Keratinocyte (primary cell): ENCODE measurements around the gene ZFP1.

Experiments used
- CTCF ChIP-seq, 3 experiments: IDR thresholded peaks in 1 of 3; conservative IDR thresholded peaks in 1 of 3; optimal IDR thresholded peaks in 1 of 3; 2 replicates in 2 of 3; 3 replicates in 1 of 3; pipeline versions ENCODE3 to v1.5.1; 2011; ENCODE audit warnings: low read length in 3 of 3, mild to moderate bottlenecking in 3 of 3, moderate library complexity in 2 of 3, control low read depth in 1 of 3, inconsistent platforms in 1 of 3; ENCODE audit not compliant: insufficient read depth in 2 of 3; ENCODE audit errors: extremely low read depth in 1 of 3
- EZH2 ChIP-seq: IDR thresholded peaks from one replicate; pipeline ENCODE4 v1.6.1; 2012; ENCODE audit warnings: inconsistent platforms, mild to moderate bottlenecking, low read length, moderate library complexity

- TF ChIP-seq CTCF (optimal IDR thresholded peaks at IDR 0.05 in 1 of 3, IDR thresholded peaks at IDR 0.05 in 1 of 3, conservative IDR thresholded peaks at IDR 0.05 in 1 of 3; ENCODE audit: extremely low read depth in 1 of 3, insufficient read depth in 2 of 3, low read length in 3 of 3) (no peak), EZH2 (no peak)
Observed at GRCh38 chr16:75206749-75207451, 58.6 kb downstream of the ZFP1 start, which contains the start of gene CTRB2.
